Mesothelial cell of epicardium (in vitro differentiated cells): ENCODE data around the gene INPP1. TPM values are rescaled to one million over a fixed set of nuclear protein-coding genes. Genes with fewer than 3 reads are reported as not detected.
A peak's percentile ranks its signal among the peaks of the same experiment; 100 is the strongest.

ENCODE experiments used
- DNase-seq, 2 experiments: peaks; one replicate each; pipeline ENCODE4 v3.0.0; 2021; ENCODE audit warnings: low spot score in 2 of 2; ENCODE audit not compliant: unreplicated experiment in 2 of 2
- H3K27ac Mint-ChIP-seq: 2 replicates; pipeline ENCODE4 v1.8.0; 2021; ENCODE audit warnings: mixed read lengths
- H3K27me3 Mint-ChIP-seq: 2 replicates; pipeline ENCODE4 v1.8.0; 2021; ENCODE audit warnings: low read depth, mixed read lengths
- H3K36me3 Mint-ChIP-seq: 2 replicates; pipeline ENCODE4 v1.8.0; 2021; ENCODE audit warnings: mixed read lengths
- H3K4me1 Mint-ChIP-seq: 2 replicates; pipeline ENCODE4 v1.8.0; 2021; ENCODE audit warnings: mixed read lengths
- H3K4me3 Mint-ChIP-seq: 2 replicates; pipeline ENCODE4 v1.8.0; 2021; ENCODE audit warnings: mild to moderate bottlenecking, moderate library complexity, mixed read lengths
- H3K9me3 Mint-ChIP-seq: 2 replicates; pipeline ENCODE4 v1.8.0; 2021; ENCODE audit warnings: mixed read lengths
- total RNA-seq: library from RNA; stranded (reverse); gene quantifications from 3 replicates; pipeline ENCODE4 v1.2.1, GENCODE V29; 2021
- TF ChIP-seq, protein P1 (sequence below): fragments of 200-600 bp; sonication (generic); IDR thresholded peaks from one replicate; pipeline ENCODE4 v1.5.0; 2021; ENCODE audit warnings: antibody characterized with exemption; ENCODE audit not compliant: unreplicated experiment

INPP1 gene
- total RNA-seq, 1 donor from 2014 or later = 18.4 TPM

DNA sequence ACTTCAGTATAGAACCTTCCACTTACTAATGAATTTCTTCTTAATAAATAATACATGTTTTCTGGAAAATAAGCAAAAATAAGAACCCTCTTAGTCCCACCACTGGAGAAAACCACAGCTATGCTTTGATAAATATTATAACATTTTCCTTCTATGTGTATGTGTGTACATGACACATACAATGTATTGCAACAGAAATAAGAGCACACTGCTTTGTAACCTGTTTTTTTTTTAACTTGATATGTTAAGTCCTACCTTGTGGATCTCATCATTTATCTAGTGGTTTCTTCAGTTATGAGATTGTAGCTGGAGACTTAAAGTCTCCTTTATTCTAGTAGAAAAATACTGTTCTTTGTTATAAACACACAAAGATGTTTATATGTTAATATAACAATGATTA, 17.2 kb downstream of the INPP1 start:
- H3K27ac Mint-ChIP-seq = peak overlapping the region; percentile 50
- no peaks in the 10 kb centered on the region for H3K27me3 Mint-ChIP-seq
- H3K36me3 Mint-ChIP-seq = no peaks in the 10 kb centered on the region
- H3K4me3 Mint-ChIP-seq = no peak overlapping the region
- no peaks in the 10 kb centered on the region for H3K9me3 Mint-ChIP-seq
- TF ChIP-seq, protein P1, sequence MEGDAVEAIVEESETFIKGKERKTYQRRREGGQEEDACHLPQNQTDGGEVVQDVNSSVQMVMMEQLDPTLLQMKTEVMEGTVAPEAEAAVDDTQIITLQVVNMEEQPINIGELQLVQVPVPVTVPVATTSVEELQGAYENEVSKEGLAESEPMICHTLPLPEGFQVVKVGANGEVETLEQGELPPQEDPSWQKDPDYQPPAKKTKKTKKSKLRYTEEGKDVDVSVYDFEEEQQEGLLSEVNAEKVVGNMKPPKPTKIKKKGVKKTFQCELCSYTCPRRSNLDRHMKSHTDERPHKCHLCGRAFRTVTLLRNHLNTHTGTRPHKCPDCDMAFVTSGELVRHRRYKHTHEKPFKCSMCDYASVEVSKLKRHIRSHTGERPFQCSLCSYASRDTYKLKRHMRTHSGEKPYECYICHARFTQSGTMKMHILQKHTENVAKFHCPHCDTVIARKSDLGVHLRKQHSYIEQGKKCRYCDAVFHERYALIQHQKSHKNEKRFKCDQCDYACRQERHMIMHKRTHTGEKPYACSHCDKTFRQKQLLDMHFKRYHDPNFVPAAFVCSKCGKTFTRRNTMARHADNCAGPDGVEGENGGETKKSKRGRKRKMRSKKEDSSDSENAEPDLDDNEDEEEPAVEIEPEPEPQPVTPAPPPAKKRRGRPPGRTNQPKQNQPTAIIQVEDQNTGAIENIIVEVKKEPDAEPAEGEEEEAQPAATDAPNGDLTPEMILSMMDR = no peak
- H3K4me1 Mint-ChIP-seq = peaks cover 39% of the 10 kb centered on the region
- DNase-seq = no peak

DNA sequence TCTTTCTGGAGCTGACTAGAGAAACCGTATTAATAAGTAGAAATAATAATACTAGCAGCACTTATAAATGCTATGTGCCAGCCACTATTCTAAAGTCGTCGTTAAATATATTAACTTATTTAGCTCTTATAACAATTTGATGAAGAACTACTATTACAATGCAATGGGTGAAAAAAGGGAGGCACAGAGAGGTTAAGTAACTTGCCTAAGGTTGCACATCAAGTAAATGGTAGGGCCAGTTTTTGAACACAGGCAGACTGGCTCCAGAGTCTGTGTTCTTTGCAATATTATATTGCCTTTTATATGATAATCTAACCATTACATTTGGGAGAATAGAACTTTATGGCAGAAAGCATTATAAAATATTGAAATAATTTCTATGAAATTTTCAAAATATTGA, 17.6 kb downstream of the INPP1 start:
- DNase-seq = no peak
- Mint-ChIP-seq H3K4me1 (peaks cover 38% of the 10 kb centered on the region), H3K4me3 (no peak overlapping the region), H3K27ac (no peak overlapping the region), H3K27me3 (no peaks in the 10 kb centered on the region), H3K9me3 (no peaks in the 10 kb centered on the region), H3K36me3 (no peaks in the 10 kb centered on the region)
- TF ChIP-seq, protein P1 = no peak

DNA sequence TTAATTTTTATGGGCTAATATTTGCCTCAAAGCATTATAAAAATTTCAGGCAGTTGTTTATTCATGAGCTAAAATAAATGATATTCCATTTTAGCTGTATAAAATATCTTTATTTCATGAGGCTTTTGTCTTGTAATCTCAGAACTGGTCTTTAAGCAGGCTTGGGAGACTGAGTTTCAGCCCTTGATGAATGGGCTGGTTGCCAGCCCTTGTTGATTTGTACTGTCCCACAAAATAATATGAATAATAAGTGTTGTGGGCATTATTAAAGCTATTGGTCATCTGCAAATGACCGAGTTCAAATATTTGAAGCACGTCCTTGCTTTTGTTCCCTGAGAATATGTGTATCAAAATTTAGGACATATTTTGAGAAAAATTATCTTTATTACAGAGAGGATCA, 18.2 kb downstream of the INPP1 start:
- Mint-ChIP-seq H3K27me3 (no peaks in the 10 kb centered on the region), H3K4me1 (peaks cover 32% of the 10 kb centered on the region), H3K27ac (no peak overlapping the region), H3K36me3 (no peaks in the 10 kb centered on the region), H3K4me3 (no peak overlapping the region), H3K9me3 (no peaks in the 10 kb centered on the region)
- TF ChIP-seq, protein P1 = no peak
- DNase-seq = no peak

DNA sequence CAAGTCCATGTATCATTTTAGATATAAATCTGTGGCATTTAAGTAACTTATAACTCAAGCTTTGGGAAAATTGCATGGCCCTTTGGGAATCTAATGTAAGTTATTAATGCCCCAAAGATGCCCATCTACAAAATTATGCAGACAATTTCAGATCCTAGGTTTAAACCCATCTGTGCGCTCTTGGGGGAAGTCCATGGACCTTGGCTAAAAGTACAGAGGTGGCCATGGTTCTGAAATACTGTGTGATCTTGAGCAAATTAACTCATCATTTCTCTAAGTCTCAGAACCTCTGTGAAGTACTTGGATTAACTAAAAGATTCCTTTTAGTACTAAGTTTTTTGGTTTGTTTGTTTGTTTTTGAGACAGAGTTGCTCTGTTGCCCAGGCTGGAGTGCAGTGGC, 19.5 kb downstream of the INPP1 start:
- no peak overlapping the region for H3K4me3 Mint-ChIP-seq
- H3K36me3 Mint-ChIP-seq = peaks cover 2% of the 10 kb centered on the region
- no peaks in the 10 kb centered on the region for H3K9me3 Mint-ChIP-seq
- TF ChIP-seq, protein P1 = no peak
- DNase-seq = no peak
- no peak overlapping the region for H3K27ac Mint-ChIP-seq
- no peaks in the 10 kb centered on the region for H3K27me3 Mint-ChIP-seq
- H3K4me1 Mint-ChIP-seq = peaks cover 21% of the 10 kb centered on the region

DNA sequence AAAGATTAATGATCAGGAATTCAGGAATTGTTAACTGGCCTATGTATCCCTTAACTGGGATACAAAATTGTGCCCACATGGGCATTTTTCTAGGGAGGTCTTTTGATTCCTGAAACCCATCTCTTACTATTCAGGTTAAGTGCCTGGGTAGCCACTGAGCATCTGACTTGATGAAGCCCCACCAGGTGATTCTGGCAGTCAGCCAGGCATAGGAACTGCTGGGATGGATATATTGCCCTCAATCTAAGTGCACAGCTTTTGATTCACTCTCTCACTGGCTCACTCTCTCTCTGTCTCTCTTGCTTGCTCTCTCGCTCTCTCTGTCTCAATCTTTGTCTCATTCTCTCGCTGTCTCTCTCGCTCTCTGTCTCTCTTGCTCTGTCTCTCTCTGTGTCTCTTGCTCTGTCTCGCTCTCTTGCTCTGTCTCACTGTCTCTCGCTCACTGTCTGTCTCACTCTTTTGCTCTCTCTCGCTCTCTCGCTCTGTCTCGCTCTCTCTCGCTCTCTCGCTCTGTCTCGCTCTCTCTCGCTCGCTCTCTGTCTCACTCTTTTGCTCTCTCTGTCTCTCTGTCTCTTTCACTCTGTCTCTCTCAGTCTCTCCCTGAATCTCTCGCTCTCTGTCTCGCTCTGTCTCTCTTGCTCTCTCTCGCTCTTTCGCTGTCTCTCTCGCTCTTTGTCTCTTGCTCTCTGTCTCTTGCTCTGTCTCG, 22.3 kb downstream of the INPP1 start:
- Mint-ChIP-seq H3K27ac (no peak overlapping the region), H3K9me3 (no peaks in the 10 kb centered on the region), H3K4me1 (no peaks in the 10 kb centered on the region), H3K27me3 (no peaks in the 10 kb centered on the region), H3K4me3 (no peak overlapping the region), H3K36me3 (peaks cover 9% of the 10 kb centered on the region)
- TF ChIP-seq, protein P1 = no peak
- DNase-seq = no peak
